Fibroblast of villous mesenchyme (primary cell): ENCODE data around the gene XKR7. TPM values are rescaled to one million over a fixed set of nuclear protein-coding genes. Genes with fewer than 3 reads are reported as not detected.
"Not testable (repeated sequence)": the region's sequence is repeated elsewhere in the genome, so short reads cannot be mapped to it uniquely, and the experiment has no call there.

Experiments
- DNase-seq: peaks from one replicate; pipeline ENCODE4 v3.0.0-alpha.2; 2010; ENCODE audit warnings: low read depth
- H3K4me3 ChIP-seq: 2 replicates; pipeline ENCODE4 v1.5.1; 2011; ENCODE audit warnings: low read depth, mild to moderate bottlenecking, low read length
- CTCF ChIP-seq: IDR thresholded peaks from 2 replicates; pipeline ENCODE4 v1.5.1; 2012; ENCODE audit warnings: low read depth, mild to moderate bottlenecking, low read length; ENCODE audit not compliant: insufficient read depth
- total RNA-seq: library from RNA; depleted of rRNA; stranded (reverse); fragments of >200 nt; gene quantifications from 2 replicates; pipeline ENCODE4 v1.2.3, GENCODE V29; 2012

Gene XKR7
- total RNA-seq, 1 donor, result not detected

GRCh38 chr20:31923388-31924331 lies 44.3 kb upstream of the XKR7 start:
- TF ChIP-seq CTCF, result no peak
- no peak overlapping the region for H3K4me3 ChIP-seq
- no peak for DNase-seq

- no peak for DNase-seq
- no peak overlapping the region for H3K4me3 ChIP-seq
- no peak for TF ChIP-seq CTCF
These were observed 43.4 kb upstream of the XKR7 start for GRCh38 chr20:31924561-31924960.

GRCh38 chr20:31925631-31926030 lies 42.3 kb upstream of the XKR7 start:
- H3K4me3 ChIP-seq, result no peak overlapping the region
- TF ChIP-seq CTCF, result no peak
- DNase-seq, result no peak

GRCh38 chr20:31926493-31926892 lies 41.5 kb upstream of the XKR7 start:
- no peak for DNase-seq
- no peak overlapping the region for H3K4me3 ChIP-seq
- TF ChIP-seq CTCF, result no peak

GRCh38 chr20:31927627-31928159 lies 40.3 kb upstream of the XKR7 start:
- H3K4me3 ChIP-seq, result no peak overlapping the region
- no peak for TF ChIP-seq CTCF
- no peak for DNase-seq

- H3K4me3 ChIP-seq, result not testable (repeated sequence)
- peak; percentile 47 for DNase-seq
These were observed 38.3 kb upstream of the XKR7 start for GRCh38 chr20:31929631-31930030.

GRCh38 chr20:31930779-31931178 lies 37.2 kb upstream of the XKR7 start:
- no peak for TF ChIP-seq CTCF
- no peak for DNase-seq
- no peak overlapping the region for H3K4me3 ChIP-seq
